ENCODE data around the gene CABLES2. TPM values are rescaled to one million over a fixed set of nuclear protein-coding genes. Genes with fewer than 3 reads are reported as not detected.

The CABLES2 gene
- total RNA-seq, 1 donor from 2014 or later: 12.5 TPM

GRCh38 chr20:62347151-62347404, 60.0 kb downstream of the CABLES2 start:
- H3K4me1 Mint-ChIP-seq (ENCODE audit: low read depth): no peaks in the 10 kb centered on the region

DNA sequence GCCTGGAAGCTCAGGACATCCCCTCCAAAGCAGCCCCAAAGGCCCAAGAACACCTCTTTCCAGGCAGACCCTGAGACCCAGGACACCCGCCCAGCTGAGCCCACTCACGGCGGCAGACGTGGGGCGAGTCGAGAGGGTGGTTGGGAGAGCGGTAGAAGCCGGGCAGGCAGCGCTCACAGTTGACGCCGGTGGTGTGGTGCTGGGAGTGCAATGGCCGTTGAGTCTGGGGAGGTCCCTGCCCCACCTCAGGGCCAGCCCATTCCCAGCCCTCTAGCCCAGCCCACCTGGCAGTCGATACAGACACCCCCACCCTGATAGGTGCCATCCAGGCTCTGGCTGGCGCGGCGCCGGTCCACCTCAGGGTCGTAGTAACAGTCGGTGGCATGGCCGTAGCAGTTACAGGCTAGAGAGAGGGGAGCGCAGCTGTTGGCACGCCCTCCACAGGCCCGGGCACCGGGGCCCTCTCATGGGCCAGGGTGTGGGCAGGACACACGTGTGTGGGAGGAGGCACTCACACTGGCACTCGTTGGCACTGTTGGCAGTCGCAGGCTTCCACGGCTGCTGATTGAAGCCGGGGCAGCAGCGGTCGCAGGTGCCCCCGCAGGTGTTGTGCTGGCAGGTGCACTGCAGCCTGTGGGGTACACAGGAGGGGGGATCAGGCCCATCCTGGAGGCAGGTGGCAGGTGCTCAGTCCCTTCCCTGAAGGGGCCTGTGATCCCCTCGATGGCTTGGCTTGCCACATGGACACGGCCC, 60.5 kb downstream of the CABLES2 start:
- DNase-seq (ENCODE audit: low spot score): no peak
- no peaks in the 10 kb centered on the region for H3K27me3 Mint-ChIP-seq (ENCODE audit: low read depth)
- no peaks in the 10 kb centered on the region for H3K4me1 Mint-ChIP-seq (ENCODE audit: low read depth)
- intact Hi-C loops (cut with micrococcal nuclease): no loop called here
- no peak overlapping the region for H3K4me3 Mint-ChIP-seq (ENCODE audit: low read depth)
- H3K36me3 Mint-ChIP-seq (ENCODE audit: low read depth): no peaks in the 10 kb centered on the region
- H3K27ac Mint-ChIP-seq: no peak overlapping the region
- peaks cover 14% of the 10 kb centered on the region for H3K9me3 Mint-ChIP-seq

More at GRCh38 chr20:62347151-62347404, 60.0 kb downstream of the CABLES2 start:
- H3K4me3 Mint-ChIP-seq (ENCODE audit: low read depth): no peak overlapping the region
- H3K9me3 Mint-ChIP-seq: peaks cover 14% of the 10 kb centered on the region
- no peaks in the 10 kb centered on the region for H3K36me3 Mint-ChIP-seq (ENCODE audit: low read depth)
- DNase-seq (ENCODE audit: low spot score): no peak
- H3K27ac Mint-ChIP-seq: no peak overlapping the region
- intact Hi-C loops (cut with micrococcal nuclease): no loop called here
- no peaks in the 10 kb centered on the region for H3K27me3 Mint-ChIP-seq (ENCODE audit: low read depth)

DNA sequence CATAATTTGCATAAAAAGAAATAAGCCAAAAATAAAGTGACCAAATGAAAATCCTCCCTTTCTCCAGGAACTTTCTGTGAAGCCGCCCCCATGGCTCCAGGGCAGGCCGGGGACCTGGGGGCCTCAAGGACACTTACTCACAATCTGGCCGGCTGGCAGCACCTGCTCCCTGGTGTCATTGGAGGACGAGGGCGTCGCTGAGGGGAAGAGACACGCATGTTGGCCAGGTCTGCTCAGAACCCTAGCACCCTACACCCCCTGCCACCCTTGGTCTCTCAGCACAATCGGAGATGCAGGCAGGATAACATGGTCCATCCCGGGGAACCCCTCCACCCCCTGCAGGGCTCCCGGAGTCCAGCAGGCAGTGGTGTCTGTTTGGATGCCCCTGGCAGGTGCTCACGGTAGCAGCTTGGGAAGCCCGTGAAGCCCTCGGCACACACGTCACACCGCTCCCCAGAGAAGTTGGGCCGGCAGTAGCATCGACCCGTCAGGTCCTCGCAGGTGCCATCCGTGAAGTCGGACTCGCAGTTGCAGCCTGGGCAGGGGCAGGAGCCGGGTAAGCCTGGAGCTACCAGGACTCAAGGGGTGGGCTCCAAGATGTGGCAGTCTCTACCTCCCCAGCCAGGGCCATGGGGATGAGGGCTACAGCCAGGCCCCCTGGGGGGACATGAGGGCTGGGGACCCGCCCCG, 61.3 kb downstream of the CABLES2 start:
- Mint-ChIP-seq H3K27ac (no peak overlapping the region), H3K4me3 (ENCODE audit: low read depth) (no peak overlapping the region), H3K4me1 (ENCODE audit: low read depth) (no peaks in the 10 kb centered on the region), H3K27me3 (ENCODE audit: low read depth) (no peaks in the 10 kb centered on the region), H3K36me3 (ENCODE audit: low read depth) (no peaks in the 10 kb centered on the region), H3K9me3 (peaks cover 14% of the 10 kb centered on the region)
- intact Hi-C loops (cut with micrococcal nuclease): no loop called here
- DNase-seq (ENCODE audit: low spot score): no peak

- Mint-ChIP-seq H3K9me3 (peaks cover 14% of the 10 kb centered on the region), H3K36me3 (ENCODE audit: low read depth) (no peaks in the 10 kb centered on the region), H3K4me3 (ENCODE audit: low read depth) (no peak overlapping the region), H3K27ac (no peak overlapping the region), H3K27me3 (ENCODE audit: low read depth) (peaks cover 2% of the 10 kb centered on the region), H3K4me1 (ENCODE audit: low read depth) (no peaks in the 10 kb centered on the region)
- intact Hi-C loops (cut with micrococcal nuclease): no loop called here
- DNase-seq (ENCODE audit: low spot score): no peak
These were observed 62.3 kb downstream of the CABLES2 start for GRCh38 chr20:62344782-62345181.

GRCh38 chr20:62344092-62344491, 63.0 kb downstream of the CABLES2 start:
- DNase-seq (ENCODE audit: low spot score): no peak
- Mint-ChIP-seq H3K36me3 (ENCODE audit: low read depth) (no peaks in the 10 kb centered on the region), H3K4me1 (ENCODE audit: low read depth) (no peaks in the 10 kb centered on the region), H3K27me3 (ENCODE audit: low read depth) (peaks cover 3% of the 10 kb centered on the region), H3K9me3 (peaks cover 9% of the 10 kb centered on the region), H3K4me3 (ENCODE audit: low read depth) (no peak overlapping the region), H3K27ac (no peak overlapping the region)
- intact Hi-C loops (cut with micrococcal nuclease): no loop called here

GRCh38 chr20:62342910-62343309, 64.2 kb downstream of the CABLES2 start:
- peaks cover 3% of the 10 kb centered on the region for H3K27me3 Mint-ChIP-seq (ENCODE audit: low read depth)
- no peak for DNase-seq (ENCODE audit: low spot score)
- no peaks in the 10 kb centered on the region for H3K4me1 Mint-ChIP-seq (ENCODE audit: low read depth)
- no peak overlapping the region for H3K27ac Mint-ChIP-seq
- peaks cover 2% of the 10 kb centered on the region for H3K9me3 Mint-ChIP-seq
- intact Hi-C loops (cut with micrococcal nuclease): no loop called here
- H3K4me3 Mint-ChIP-seq (ENCODE audit: low read depth): no peak overlapping the region
- no peaks in the 10 kb centered on the region for H3K36me3 Mint-ChIP-seq (ENCODE audit: low read depth)

DNA sequence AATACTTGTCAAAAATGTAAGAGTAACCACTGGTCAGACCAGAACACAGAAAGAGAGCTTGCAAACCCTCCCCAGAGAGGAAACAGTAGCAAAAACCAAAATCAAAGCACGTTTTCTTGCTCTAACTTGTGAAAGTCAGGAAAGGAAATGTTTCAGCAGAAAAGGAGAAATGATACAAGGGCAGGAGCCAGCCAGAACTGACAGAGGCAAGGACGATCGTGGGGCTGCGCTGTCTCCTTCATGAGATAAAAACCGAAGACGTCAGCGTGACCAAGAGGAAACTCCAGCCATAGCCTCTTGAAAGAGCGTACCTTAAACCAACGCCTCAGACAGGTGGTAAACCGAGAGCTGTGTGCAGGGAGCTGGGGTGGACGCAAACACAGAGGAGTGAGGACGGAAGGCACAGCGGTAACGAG, 67.4 kb downstream of the CABLES2 start:
- no peak for DNase-seq (ENCODE audit: low spot score)
- Mint-ChIP-seq H3K36me3 (ENCODE audit: low read depth) (no peaks in the 10 kb centered on the region), H3K9me3 (no peaks in the 10 kb centered on the region), H3K4me3 (ENCODE audit: low read depth) (no peak overlapping the region), H3K27ac (no peak overlapping the region), H3K4me1 (ENCODE audit: low read depth) (no peaks in the 10 kb centered on the region), H3K27me3 (ENCODE audit: low read depth) (peaks cover 3% of the 10 kb centered on the region)
- intact Hi-C loops (cut with micrococcal nuclease): no loop called here

Other genes with a start within 250 kb of the CABLES2 start
- 34.0 and 40.2 TPM in 2 replicates for gene MTG2, start 224.3 kb downstream of the CABLES2 start, total RNA-seq
- gene HRH3, start 187.0 kb downstream of the CABLES2 start, total RNA-seq: not detected in 2 replicates
- 29.3 and 29.9 TPM in 2 replicates for gene OSBPL2, start 168.8 kb downstream of the CABLES2 start, total RNA-seq
- gene ADRM1, start 104.3 kb downstream of the CABLES2 start, total RNA-seq: 152 and 171 TPM in 2 replicates
- gene LAMA5, start 40.0 kb downstream of the CABLES2 start, total RNA-seq: 3.1 and 3.9 TPM in 2 replicates
- 2,020 and 2,085 TPM in 2 replicates for gene RPS21, start 20.2 kb downstream of the CABLES2 start, total RNA-seq
- not detected in 2 replicates for gene RBBP8NL, start 20.3 kb upstream of the CABLES2 start, total RNA-seq
- gene GATA5, start 68.7 kb upstream of the CABLES2 start, total RNA-seq: not detected in 2 replicates
- 59.2 and 61.1 TPM in 2 replicates for gene SLCO4A1, start 235.2 kb upstream of the CABLES2 start, total RNA-seq